GM19351 (cell line): ENCODE results near the gene CNTN4.

ENCODE experiments used
- ATAC-seq: cut with Tn5 transposase; IDR thresholded peaks from one replicate; pipeline ENCODE4 v1.9.1; 2021; ENCODE audit warnings: mild to moderate bottlenecking, moderate library complexity; ENCODE audit not compliant: unreplicated experiment

Gene CNTN4

DNA sequence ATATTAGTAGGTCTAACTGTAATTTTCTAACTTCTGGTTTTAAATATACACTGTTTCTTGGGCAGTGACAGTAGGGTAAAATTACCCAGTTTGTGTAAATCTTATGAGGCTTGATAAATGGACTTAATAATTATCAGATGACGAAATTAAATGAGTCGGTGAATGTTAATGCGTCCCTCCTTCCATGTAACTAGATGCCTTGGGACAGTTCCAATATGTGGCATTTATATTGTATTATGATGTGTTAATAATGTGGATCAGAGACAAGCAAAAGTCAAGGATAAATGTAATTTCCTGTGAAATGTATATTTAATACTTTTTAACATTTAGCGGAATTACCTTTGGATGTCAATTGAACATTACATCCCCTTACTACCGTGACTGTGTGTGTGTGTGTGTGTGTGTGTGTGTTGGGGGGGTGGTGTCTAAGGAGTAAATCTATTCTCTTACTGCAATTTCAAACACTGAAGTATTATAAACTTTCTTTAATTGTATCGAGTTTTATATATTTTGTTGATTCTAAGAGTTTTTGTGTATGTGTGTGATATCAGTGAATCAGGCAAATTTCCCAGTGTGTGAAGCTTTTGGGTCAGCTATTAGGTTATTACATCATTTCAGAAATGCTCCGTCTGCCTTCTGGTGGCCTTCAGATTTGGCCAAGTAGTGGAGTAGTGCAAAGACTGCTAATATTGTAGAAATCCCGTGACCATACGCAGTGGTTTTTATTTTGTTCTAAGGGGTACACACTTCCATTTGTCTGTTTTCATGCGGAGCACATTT is 50.1 kb downstream of the CNTN4 start:
- ATAC-seq: no peak

DNA sequence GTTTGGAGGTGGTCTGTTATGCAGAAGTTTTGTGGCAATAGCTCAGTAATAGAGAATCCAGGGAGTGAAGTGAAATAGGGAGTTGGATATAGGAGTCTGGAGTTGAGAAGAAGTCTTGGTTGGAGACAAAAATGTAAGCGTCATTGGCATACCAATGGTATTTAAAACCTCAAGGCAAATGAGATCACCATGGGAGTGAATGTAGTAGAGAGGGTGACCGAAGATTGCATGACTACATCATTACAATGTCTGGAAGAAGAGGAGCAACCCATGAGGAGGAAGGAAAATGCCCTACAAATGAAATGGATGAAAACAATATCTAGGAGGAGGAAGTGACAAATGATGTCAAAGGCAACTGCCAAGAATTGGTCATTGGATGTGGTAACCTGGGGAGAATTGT is 54.4 kb downstream of the CNTN4 start:
- no peak for ATAC-seq

DNA sequence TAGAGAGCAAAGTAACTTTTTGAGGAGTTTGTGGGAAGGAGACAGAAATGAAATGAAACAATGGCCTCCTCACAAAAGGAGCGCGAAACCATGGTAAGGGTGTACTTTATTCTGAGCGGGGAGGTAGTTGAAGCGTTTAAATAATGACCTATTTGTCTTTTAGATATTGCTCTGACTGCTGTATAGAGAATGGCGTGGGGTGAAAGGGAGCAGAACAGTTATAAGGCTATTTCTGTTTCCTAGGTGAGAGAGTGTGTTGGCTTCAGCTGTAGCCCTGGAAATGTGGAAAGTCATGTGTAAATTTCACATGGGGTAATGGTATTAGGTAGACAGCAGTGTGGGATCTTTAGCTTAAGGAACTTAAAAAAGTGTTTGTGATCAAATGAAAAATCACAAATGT is 54.9 kb downstream of the CNTN4 start:
- ATAC-seq: no peak

DNA sequence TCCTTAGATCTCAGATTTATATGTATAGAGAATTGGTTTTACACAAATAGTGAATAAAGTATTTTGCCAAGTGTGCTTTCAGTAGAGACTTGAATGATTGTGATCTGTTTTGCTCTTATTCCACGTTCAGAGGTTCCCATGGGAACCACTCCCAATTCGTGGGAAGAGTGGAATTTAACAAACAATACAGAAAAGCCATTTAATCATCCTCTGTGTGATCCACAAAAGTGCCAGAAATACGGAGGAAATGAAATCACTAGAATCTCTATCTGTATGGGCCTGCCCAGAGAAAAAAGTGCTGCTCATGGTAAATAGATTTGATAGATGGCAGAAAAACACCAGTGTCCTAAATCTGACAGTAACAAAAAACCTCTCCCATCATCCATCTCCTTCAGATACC is 56.0 kb downstream of the CNTN4 start:
- no peak for ATAC-seq

DNA sequence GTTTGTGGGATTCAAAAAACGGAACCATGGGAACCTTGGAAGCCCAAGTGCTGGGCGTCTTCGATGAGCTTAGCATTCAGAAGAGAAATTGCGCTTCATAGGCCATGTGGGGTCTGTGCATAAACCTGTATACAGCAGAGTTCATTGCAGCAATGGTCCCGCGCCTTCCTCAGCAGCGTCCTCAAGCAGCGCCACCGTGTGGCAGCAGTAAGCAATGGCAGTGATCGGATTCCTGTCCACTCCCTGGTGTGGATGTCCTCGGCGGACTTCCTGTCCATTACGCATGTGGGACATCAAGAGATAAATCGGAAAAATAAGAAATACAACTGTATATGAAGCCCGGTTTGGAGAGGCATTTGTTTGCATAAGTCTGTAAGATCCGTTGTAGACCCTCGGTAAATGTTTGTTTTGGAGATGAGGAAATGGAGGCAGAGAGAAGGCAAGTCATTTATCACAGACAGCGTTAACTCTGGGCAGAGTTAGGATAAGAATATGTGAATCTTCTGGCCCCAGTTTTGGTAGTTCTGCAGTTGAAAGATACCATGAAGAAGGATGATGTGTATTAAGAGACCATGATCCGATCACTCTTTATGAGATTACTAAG is 57.7 kb downstream of the CNTN4 start:
- peak; percentile 78 for ATAC-seq

DNA sequence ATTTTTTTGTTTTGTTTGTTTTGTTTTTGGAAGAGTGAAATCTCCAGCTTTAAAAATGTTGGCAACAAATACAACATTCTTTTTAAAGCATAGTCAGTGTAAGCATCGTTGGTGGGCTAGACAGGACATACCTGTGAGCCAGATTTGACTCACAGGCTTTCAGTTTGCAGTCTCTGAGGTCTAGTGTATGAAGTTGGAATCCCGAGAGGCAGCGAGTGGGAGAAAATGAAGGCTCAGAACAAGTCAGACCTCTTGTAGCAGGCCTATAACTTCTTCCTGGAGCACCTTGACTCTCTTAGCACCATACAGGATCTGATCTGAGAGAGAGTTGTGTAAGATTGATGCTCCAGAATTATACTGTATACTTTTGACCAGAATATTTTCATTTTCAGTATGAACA is 60.2 kb downstream of the CNTN4 start:
- ATAC-seq: no peak

DNA sequence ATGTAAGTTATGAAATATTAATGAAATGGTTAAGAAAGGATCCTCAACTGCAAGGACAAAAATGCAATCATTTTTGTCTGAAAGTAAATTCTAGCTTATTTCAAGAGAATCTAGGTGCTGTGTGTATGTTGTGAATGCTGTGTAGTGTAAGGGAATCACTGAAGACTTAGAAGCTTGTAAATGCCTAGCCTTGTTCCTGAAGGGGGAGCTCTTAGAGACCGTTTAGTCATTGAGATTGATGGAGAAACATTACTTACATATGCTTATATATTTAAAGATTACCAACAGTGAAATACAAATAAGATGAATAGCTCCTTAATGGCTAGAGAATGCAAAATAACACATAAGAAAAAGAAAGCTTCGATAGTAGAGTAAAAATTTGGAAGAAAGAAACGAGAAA is 67.9 kb downstream of the CNTN4 start:
- ATAC-seq: no peak

DNA sequence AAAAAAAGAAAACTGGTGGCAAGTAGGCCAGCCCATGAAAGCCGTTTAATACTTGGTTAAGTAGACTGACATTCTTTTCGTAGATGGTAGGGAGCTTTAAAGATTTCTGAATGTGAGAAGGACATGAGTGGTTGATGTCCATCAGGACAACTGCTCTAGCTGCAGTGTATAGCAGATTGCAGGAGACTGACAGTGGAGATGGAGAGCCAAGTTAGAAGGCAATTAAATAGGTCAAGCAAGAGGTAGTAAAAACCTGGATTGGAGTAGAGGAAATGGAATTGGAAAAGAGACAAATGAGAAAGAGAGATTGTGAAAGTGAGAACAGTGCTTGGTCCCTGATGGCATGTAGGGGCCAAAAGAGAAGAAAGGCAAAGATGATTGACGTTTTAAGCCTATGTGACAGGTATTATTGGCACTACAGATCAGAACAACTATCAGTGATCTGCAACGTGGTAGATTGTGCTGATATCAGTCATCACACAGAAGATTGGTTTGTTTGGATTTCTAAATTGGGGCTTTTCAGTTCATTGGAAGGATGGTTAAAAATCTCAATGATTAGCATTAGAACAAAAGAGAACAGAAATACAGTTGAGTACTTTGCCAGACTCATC is 74.0 kb downstream of the CNTN4 start:
- no peak for ATAC-seq

DNA sequence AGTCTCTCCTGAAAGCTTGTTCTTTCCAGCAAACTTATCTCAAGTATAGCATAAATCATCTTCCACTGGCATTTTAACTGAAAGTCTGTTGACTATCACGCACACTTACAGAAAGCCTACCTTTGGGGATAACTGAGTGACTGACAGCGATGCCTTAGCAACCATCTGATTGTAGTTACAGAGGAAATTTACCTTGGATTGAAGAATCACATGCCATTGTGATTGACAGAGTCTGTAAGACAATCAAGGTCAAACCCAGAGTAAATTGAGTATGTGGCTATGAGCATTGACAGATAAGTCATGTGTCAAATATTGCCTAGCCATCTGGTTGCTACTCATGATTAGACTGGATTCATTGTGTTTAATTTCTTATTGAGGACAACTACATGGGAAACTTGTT is 82.0 kb downstream of the CNTN4 start:
- ATAC-seq: no peak

DNA sequence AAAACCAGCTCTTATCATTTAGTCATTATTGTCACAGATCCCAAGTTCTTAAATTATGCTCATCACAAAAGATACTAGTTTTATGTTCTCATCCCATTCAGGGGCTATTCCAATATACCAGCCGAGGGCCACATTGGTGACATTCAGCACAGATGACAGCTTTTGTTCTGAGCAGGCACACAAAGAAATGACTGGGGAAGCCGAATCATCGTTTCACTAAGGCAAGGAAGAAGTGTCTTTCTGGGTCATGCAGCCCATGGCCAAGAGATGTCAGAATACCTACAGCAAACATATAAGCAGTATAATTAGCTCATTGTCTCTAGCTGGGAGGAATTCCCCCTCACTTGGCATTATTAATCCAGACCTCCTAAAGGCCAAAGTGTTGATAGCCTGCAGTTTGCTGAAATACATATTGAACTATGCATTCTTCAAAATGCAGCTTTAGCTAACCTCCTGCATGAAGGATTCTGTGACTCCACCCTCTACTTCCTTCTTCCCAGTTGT is 100.2 kb downstream of the CNTN4 start:
- ATAC-seq: no peak

DNA sequence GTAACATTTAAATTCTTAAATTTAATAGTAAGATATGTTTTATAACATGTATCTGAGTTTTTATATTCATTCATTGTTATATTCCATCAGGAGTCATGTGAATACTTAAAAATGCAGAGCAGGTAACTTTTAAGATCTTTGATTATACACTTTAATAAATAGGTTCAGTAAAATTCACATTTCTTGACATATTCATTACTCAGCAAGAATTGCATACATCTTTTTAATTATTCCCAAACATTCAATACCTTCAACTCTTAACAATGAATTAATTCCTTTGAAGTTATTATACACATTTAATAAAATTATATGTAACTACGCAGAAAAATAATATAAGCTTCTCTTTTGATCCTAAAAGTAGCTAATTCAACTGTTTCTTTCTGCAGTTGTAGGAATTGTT is 105.4 kb downstream of the CNTN4 start:
- ATAC-seq: no peak

DNA sequence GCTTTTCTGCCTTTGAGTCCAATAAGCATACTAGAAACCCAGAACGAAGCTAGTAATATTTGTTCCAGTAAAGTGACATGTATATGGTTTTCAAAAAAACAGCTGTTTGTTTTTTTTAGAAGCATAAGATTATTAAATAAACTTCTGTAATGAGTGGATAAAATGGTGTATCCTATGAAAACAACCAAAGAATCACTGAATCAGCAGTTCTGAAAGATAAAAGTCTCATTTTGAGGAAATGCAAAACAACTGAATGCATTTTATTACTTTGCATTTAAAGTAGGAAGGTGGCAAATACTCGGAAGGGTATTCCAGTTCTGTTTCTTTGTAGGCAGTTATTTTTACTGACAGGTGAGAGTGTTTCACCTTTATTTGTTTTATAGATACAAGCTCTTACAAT is 107.0 kb downstream of the CNTN4 start:
- ATAC-seq: no peak

DNA sequence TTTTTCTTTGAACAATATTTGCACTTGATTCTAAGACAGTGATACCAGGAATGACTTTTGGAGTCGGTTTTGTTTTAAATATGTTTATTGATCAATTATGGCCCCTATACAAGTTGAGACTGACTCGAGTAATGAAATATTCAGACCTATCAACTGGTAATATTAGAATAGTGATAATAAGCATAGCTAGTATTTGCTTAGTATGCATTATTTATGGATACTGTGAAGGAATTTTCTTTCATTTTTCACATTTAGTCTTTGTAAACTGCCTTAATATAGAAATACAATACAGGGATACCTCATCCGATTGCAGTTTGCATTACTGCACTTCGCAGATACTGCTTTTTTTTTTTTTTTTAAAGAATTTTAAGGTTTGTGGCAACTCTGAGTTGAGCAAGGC is 107.9 kb downstream of the CNTN4 start:
- no peak for ATAC-seq

DNA sequence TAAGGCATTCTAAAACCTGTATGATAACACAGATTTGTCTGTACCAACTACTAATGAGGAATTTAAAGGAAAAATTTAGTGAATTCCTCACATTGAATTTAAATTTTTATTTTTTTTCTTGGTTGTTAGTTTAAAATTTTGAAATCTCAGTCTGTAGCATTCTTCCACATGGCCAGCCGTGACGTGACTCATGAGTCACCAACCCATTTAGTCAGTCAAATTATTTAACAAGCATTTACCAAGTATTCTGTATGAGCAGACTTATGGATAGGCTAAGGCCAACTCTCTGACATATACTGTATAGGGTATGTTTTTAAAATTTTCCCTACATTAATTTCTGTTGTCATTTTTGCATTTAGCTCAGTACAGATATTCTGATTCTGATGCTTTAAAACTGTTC is 112.9 kb downstream of the CNTN4 start:
- ATAC-seq: no peak

DNA sequence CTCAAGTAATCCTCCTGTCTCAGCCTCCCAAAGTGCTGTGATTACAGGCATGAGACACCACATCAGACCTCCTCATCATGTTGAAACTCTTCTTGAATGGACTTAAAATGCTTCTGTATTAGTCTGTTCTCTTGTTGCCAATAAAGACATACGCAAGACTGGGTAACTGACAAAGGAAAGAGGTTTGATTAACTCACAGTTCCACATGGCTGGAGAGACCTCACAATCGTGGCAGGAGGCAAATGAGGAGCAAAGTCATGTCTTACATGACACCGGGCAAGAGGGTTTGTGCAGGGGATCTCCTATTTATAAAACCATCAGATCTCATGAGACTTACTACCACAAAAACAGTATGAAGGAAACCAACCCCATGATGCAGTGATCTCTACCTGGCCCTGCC is 113.5 kb downstream of the CNTN4 start:
- no peak for ATAC-seq

DNA sequence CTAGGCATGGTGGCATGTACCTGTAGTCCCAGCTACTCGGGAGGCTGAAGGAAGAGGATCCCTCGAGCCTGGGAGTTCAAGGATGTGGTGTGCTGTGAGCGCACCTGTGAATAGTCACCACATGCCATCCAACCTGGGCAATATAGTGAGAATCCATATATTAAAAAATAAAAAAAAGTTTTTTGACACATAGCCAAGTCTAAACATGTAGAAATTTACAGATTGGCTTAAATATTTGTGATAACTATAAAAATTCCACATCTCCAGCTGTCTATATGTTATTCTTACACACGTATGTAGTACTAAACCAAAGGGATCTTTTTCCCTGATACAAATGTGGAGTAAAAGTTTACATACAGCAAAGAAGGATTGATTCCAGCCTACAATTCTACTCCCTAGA is 119.7 kb downstream of the CNTN4 start:
- ATAC-seq: no peak

DNA sequence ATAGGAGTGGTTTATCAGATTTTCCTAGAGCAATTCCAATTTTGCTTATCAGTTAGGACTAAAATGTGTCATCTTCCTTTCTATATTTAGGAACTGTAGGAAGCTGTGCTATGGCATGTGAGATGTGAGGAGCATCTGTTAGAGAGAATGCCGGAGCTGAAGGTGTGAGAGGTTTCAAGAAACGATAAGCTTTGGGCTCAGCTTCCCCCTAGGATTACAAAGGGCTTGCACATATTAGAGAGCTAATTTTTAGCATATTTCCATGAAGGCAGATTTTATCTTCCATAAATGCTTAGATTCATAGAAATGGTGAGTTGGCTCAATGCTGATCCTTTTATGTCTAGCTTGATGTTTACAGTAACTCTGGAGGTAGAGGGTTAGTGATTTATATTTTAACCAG is 120.2 kb downstream of the CNTN4 start:
- ATAC-seq: no peak

DNA sequence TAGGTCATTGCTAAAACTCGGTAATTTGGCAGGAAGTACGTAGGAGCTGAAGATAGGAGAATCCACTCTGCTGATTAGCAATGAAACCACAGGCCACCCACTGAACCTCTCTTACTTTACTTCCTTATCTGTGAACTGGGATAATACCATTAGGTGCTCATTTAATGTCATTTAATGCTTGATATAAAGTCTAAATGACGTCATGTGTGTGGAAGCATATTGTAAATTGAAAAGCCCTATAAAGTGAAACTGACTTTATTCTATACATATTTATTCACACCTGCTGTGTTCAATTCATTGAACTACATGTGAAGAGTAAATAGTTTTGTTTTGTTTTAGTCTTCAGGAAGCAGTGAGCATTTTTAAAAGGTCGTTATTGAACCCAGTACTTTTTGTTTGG is 137.5 kb downstream of the CNTN4 start:
- ATAC-seq: no peak

DNA sequence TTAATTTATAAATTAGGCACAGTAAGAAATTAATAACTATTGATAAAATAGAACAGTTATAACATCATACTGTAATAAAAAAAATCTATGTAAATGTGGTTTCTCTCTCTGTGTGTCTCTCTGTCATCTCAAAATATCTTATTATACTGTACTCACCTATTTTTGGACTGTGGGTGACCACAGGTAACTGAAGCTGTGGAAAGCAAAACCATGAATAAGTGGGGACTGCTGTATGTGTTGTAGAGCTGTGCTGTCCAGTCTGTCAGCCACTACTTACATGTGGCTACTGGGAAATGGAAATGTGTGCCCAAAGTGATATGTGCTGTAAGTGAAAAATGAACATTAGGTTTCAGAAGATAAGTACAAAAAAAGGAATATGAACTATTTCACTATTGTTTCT is 145.5 kb downstream of the CNTN4 start:
- ATAC-seq: no peak

DNA sequence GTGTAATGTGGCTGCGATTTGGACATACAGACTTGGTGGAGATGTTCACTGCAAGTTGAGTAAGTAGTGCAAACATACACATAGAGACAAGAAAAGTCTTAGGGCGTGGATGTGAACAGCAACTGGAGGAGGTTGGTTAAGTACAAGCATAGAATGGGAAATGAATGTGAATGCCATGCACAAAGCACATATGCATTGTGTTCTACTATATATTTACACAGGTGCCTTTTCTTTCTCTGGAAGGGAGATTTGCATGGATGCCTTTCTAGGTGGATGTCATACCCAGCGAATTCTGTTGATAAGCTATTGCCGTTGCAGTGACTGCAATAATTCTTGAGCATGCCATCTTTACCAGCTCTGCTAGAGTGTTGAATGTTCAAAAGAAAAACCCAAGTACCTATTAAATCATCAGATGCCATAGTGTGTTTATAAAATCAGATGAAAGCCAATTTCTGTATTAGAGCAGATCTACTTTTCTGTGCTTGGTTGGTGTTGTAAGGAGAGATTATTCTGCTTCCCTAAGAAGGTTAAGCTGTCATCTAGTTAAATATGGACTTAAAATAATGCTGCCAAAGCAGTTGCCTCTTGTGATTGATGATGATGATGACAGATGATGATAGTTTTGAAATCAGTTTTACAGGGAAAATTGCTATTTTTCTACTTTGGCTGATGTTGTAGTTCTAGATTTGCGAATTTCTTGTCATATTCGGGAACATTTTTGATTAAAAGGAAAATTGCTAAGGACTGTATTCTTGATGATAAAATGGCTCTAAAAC is 148.4 kb downstream of the CNTN4 start:
- ATAC-seq: no peak

DNA sequence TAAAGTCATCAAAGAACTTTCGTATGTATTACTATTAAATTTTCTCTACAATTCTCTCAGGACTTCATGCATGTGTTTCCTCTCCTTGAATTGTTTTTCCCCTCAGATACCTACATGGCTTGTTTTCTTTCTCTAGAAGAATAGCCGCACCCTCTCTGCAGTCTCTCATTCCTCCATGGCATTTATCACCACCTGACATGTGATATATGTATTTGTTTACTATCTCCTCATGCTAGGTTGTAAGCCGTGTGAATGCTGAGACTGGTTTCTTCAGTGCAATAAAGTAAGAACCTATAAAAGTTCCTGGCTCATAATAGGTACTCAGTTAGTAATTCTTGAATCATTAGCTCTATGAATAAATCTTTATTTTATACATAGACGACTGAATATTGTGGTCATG is 149.2 kb downstream of the CNTN4 start:
- ATAC-seq: no peak

DNA sequence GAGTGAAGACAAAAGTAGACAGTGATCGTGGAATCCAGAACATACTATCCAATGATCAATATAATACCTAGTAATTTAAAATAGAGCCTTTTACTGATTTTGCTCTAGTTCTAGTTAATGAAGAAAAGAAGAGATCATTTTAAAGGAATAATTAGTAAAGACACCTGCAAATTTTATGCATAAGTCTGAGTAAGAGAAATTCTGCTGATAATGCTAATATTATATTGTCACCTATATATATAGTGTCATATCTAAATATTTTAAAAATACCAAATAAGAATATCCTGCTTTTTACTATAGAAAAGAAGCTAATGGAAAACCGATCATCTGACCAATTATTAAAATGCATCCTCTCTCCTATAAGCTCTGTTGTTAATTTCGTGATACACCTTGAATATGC is 152.1 kb downstream of the CNTN4 start:
- ATAC-seq: no peak
